Activated CD8-positive, alpha-beta memory T cell treated with anti-CD3 and anti-CD28 coated beads, Interleukin-2, amount 10 ng/mL, durations not matched to agents 7 days and 5 days (primary cell): Measurements from ENCODE around the gene MOB3C. TPM values are rescaled to one million over a fixed set of nuclear protein-coding genes. Genes with fewer than 3 reads are reported as not detected.
"Not testable (repeated sequence)": the region's sequence is repeated elsewhere in the genome, so short reads cannot be mapped to it uniquely, and the experiment has no call there.

ENCODE experiments used
- ATAC-seq: fragments of 150-1000 bp; cut with Tn5 transposase; one replicate; pipeline ENCODE4 v1.10.0; 2021; ENCODE audit warnings: moderate library complexity
- CTCF ChIA-PET: fragments of 350-600 bp; sonication (Branson Sonifier 250); formaldehyde crosslinking; loops from one replicate; lab custom pipeline; 2021; ENCODE audit warnings: antibody characterized with exemption; lab: Charles Lee
- DNase-seq: peaks from one replicate; pipeline ENCODE4 v3.0.0-alpha.2; 2020
- H3K27ac Mint-ChIP-seq: one replicate; pipeline ENCODE4 v1.8.0; 2021; ENCODE audit warnings: mild to moderate bottlenecking, mixed read lengths
- H3K27me3 Mint-ChIP-seq: one replicate; pipeline ENCODE4 v1.8.0; 2021; ENCODE audit warnings: mixed read lengths
- H3K36me3 Mint-ChIP-seq: one replicate; pipeline ENCODE4 v1.8.0; 2021; ENCODE audit warnings: mild to moderate bottlenecking, mixed read lengths
- H3K4me1 Mint-ChIP-seq: one replicate; pipeline ENCODE4 v1.8.0; 2021; ENCODE audit warnings: mixed read lengths
- H3K4me3 Mint-ChIP-seq: one replicate; pipeline ENCODE4 v1.8.0; 2021; ENCODE audit warnings: mild to moderate bottlenecking, moderate library complexity, mixed read lengths
- H3K9me3 Mint-ChIP-seq: one replicate; pipeline ENCODE4 v1.8.0; 2022; ENCODE audit warnings: low read depth, mixed read lengths
- total RNA-seq, 2 experiments: library from RNA; stranded (reverse); gene quantifications; one replicate each; pipeline ENCODE4 v1.2.3, GENCODE V29; 2021

The MOB3C gene
- total RNA-seq, 2 experiments from 2014 or later: 18.3 to 20.7 TPM

- H3K36me3 Mint-ChIP-seq: peaks cover 77% of the 10 kb centered on the region
- H3K27ac Mint-ChIP-seq, DNase-seq, H3K4me3 Mint-ChIP-seq, H3K4me1 Mint-ChIP-seq, H3K27me3 Mint-ChIP-seq, ATAC-seq: not testable (repeated sequence)
- CTCF ChIA-PET: interaction anchor here (0.7 kb wide), 1 partner anchor 205 kb away, joined by 3 read pairs; no protein-coding TSS in a partner anchor
- H3K9me3 Mint-ChIP-seq: peaks cover 11% of the 10 kb centered on the region
Observed at GRCh38 chr1:46651152-46651551, 34.5 kb upstream of the MOB3C start.

DNA sequence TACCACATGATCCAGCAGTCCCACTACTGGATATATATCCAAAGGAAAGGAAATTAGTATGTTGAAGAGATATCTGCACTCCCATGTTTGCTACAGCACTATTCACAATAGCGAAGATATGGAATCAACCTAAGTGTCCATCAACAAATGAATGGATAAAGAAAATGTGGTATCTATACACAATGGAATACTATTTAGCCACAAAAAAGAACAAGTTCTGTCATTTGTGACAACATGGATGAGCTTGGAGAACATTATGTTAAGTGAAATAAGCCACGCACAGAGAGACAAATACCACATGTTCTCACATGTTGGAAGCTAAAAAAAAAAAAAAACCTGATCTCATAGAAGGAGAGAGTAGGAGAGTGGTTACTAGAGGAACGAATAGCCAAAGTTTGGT, 33.9 kb upstream of the MOB3C start:
- Mint-ChIP-seq H3K4me1 (peaks cover 7% of the 10 kb centered on the region), H3K27ac (no peak overlapping the region), H3K27me3 (no peaks in the 10 kb centered on the region), H3K9me3 (peaks cover 11% of the 10 kb centered on the region), H3K36me3 (peaks cover 71% of the 10 kb centered on the region), H3K4me3 (no peak overlapping the region)
- CTCF ChIA-PET: interaction anchor here (0.7 to 1.6 kb wide), 2 partner anchors 75 to 204 kb away, joined by 3 to 5 read pairs; no protein-coding TSS in a partner anchor
- DNase-seq (no peak), ATAC-seq (no peak)

- H3K27me3 Mint-ChIP-seq: no peaks in the 10 kb centered on the region
- DNase-seq (no peak), ATAC-seq (no peak)
- H3K4me3 Mint-ChIP-seq: no peak overlapping the region
- H3K9me3 Mint-ChIP-seq: peaks cover 8% of the 10 kb centered on the region
- H3K4me1 Mint-ChIP-seq: peaks cover 7% of the 10 kb centered on the region
- H3K36me3 Mint-ChIP-seq: peaks cover 63% of the 10 kb centered on the region
- H3K27ac Mint-ChIP-seq: no peak overlapping the region
- CTCF ChIA-PET: interaction anchor here (1.6 kb wide), 1 partner anchor 76 kb away, joined by 5 read pairs; no protein-coding TSS in a partner anchor
Observed at GRCh38 chr1:46649764-46650163, 33.2 kb upstream of the MOB3C start.

DNA sequence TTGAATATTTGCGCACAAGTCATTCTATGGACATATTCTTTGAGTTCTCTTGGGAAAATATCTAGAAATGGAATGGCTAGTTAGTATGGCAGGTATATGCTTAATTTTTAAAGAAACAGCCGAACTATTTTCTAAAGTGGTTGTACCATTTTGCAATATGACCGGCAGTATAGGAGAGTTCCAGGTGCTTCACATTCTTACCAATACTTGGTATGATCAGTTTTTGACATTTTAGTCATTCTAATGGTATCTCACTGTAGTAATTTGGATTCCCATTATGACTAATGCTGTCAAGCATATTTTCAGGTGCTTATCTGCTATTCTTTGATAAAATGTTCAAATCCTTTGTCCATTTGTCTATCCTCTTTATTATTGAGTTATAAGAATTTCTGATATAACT, 31.0 kb upstream of the MOB3C start:
- H3K27ac Mint-ChIP-seq: no peak overlapping the region
- H3K4me3 Mint-ChIP-seq: no peak overlapping the region
- H3K9me3 Mint-ChIP-seq: peaks cover 7% of the 10 kb centered on the region
- DNase-seq (no peak), ATAC-seq (no peak)
- peaks cover under 1% of the 10 kb centered on the region for H3K4me1 Mint-ChIP-seq
- peaks cover 49% of the 10 kb centered on the region for H3K36me3 Mint-ChIP-seq
- CTCF ChIA-PET: interaction anchor here (1.2 to 1.9 kb wide), 3 partner anchors 10 to 66 kb away, joined by 3 to 4 read pairs (median 4); no protein-coding TSS in a partner anchor
- no peaks in the 10 kb centered on the region for H3K27me3 Mint-ChIP-seq

DNA sequence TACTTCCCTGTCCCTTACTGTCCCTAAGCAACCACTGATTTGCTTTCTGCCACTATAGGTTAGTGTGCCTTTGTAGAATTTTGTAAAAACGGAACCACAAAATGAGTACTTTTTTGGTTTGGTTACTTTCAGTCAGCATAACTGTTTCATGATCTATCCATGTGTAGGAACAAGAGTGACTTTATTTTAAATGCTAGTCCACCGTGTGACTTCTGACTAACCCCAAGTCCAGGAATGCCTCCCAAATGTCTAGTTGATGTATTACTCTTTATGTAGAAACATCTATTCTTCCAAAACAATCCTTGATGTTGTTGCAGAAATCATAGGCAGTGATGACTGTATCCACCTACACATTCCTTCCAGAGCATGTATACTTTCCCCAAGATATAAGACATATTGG, 30.2 kb upstream of the MOB3C start:
- DNase-seq (no peak), ATAC-seq (no peak)
- no peaks in the 10 kb centered on the region for H3K27me3 Mint-ChIP-seq
- H3K27ac Mint-ChIP-seq: no peak overlapping the region
- peaks cover 7% of the 10 kb centered on the region for H3K9me3 Mint-ChIP-seq
- H3K4me1 Mint-ChIP-seq: no peaks in the 10 kb centered on the region
- CTCF ChIA-PET: interaction anchor here (1.9 kb wide), 1 partner anchor 11 kb away, joined by 4 read pairs; no protein-coding TSS in a partner anchor
- H3K36me3 Mint-ChIP-seq: peaks cover 44% of the 10 kb centered on the region
- H3K4me3 Mint-ChIP-seq: no peak overlapping the region

GRCh38 chr1:46646331-46646730, 29.7 kb upstream of the MOB3C start:
- no peak for DNase-seq
- no peak for ATAC-seq
- no peak overlapping the region for H3K27ac Mint-ChIP-seq
- H3K27me3 Mint-ChIP-seq: no peaks in the 10 kb centered on the region
- CTCF ChIA-PET: interaction anchor here (1.9 kb wide), 1 partner anchor 11 kb away, joined by 4 read pairs; no protein-coding TSS in a partner anchor
- no peak overlapping the region for H3K4me3 Mint-ChIP-seq
- H3K4me1 Mint-ChIP-seq: no peaks in the 10 kb centered on the region
- H3K9me3 Mint-ChIP-seq: peaks cover 7% of the 10 kb centered on the region
- peaks cover 47% of the 10 kb centered on the region for H3K36me3 Mint-ChIP-seq

DNA sequence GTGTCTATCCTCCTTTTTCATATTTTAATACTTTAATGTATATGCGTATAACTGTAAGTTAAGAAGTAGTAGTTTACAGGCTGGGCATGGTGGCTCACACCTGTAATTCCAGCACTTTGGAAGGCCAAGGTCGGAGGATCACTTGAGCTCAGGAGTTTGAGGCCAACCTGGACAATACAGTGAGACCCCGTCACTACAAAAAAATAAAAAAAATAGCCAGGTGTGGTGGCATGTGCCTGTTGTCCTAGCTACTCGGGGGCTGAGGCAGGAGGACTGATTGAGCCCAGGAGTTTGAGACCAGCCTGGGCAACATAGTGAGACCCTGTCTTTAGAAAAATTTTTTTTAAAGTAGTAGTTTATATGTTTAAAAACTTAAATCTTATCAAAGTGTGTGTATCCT, 29.2 kb upstream of the MOB3C start:
- Mint-ChIP-seq H3K27me3 (no peaks in the 10 kb centered on the region), H3K36me3 (peaks cover 46% of the 10 kb centered on the region), H3K27ac (no peak overlapping the region), H3K9me3 (peaks cover 7% of the 10 kb centered on the region), H3K4me3 (no peak overlapping the region), H3K4me1 (no peaks in the 10 kb centered on the region)
- ATAC-seq (no peak), DNase-seq (no peak)
- CTCF ChIA-PET: no interaction called here

DNA sequence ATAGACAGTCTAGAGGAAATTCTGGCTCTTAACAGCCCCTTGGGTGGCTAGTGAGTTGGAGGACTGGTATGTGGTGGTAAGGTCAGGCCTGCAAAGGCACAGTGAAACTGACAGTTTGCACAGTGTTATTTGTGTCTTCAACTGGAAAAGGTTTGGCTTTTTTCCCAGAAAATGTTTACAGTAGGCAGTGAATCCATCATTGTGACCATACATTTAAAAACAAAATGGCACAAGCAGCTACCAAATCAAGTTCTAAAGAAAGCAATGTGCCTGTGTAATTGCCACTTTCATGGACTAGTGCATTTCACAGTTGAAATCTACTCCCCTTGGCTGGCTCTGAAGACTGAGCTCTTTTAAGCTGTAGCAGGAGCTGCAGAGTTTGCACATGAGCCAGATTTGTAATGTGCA, 26.8 kb upstream of the MOB3C start:
- Mint-ChIP-seq H3K4me3 (no peak overlapping the region), H3K27me3 (no peaks in the 10 kb centered on the region), H3K27ac (no peak overlapping the region), H3K4me1 (no peaks in the 10 kb centered on the region), H3K36me3 (peaks cover 28% of the 10 kb centered on the region), H3K9me3 (peaks cover 2% of the 10 kb centered on the region)
- no peak for ATAC-seq
- CTCF ChIA-PET: interaction anchor here (1.1 to 1.6 kb wide), 2 partner anchors 10 to 82 kb away, joined by 3 to 4 read pairs; no protein-coding TSS in a partner anchor
- no peak for DNase-seq

DNA sequence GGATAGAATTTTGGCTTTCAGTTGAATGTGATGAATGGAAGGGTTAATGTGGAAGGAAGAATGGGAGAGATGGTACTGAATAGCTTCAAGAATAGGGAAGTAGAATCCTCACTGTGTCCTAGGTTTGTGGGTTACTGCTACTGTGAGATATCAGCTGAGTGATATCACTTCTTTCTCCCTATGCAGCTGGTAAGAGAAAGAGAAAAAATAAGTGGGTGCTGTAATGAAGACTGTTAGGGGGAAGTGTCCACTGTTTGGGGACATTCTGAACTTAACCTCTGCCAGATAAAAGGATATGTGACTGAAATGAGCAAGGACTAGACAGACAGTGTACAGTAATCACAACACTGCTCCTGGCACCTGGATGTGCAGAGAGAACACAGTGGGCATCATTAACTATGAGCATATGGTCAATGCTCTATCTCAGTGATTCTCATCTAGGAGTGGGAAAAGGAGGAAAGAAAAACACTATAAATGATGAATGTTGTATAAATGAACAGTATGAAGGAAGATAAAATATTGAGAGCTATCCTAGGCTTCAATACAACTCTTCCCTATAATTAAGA, 25.6 kb upstream of the MOB3C start:
- peaks cover 2% of the 10 kb centered on the region for H3K9me3 Mint-ChIP-seq
- CTCF ChIA-PET: interaction anchor here (1.1 kb wide), 1 partner anchor 94 kb away, joined by 3 read pairs; no protein-coding TSS in a partner anchor
- DNase-seq (no peak), ATAC-seq (no peak)
- H3K27me3 Mint-ChIP-seq: no peaks in the 10 kb centered on the region
- H3K36me3 Mint-ChIP-seq: peaks cover 19% of the 10 kb centered on the region
- no peak overlapping the region for H3K4me3 Mint-ChIP-seq
- H3K4me1 Mint-ChIP-seq: no peaks in the 10 kb centered on the region
- no peak overlapping the region for H3K27ac Mint-ChIP-seq

DNA sequence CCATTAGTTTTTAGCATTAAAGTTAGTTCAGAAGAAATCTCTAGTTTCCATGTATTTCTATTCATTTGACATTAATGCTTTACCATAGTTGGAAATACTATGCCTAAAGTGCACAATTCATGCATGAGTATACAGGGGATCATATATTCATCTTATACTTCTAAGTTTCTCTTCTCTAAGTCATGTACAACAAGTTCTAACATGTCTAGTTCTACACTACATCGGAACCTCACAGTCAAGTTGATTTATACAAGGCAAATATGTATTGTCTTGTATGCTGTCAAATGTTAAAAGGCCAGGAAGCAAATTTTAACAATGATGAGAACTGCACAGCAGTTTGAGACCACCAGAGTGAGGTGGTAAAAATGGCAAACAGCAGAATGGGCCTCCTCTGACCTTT, 22.9 kb upstream of the MOB3C start:
- Mint-ChIP-seq H3K27me3 (no peaks in the 10 kb centered on the region), H3K27ac (no peak overlapping the region), H3K4me1 (no peaks in the 10 kb centered on the region), H3K36me3 (peaks cover 19% of the 10 kb centered on the region), H3K9me3 (no peaks in the 10 kb centered on the region), H3K4me3 (no peak overlapping the region)
- ATAC-seq (no peak), DNase-seq (no peak)
- CTCF ChIA-PET: no interaction called here

DNA sequence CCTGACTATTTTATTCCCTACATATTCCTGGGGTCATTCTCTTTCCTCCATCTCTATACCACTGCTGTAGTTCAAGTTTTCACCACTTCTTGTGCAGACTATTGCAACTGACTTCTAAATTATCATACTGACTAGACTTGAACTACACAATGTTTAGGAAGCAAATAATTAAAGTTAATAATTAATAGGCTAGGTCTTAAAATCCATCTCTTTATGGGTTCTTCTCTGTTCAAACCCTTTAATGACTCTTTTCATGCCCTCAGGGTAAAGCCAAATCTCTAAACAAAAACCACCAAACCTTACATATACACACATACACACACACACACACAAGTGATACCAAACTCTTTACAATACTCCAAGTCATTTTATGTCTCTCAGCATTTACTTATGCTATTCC, 22.3 kb upstream of the MOB3C start:
- no peak overlapping the region for H3K27ac Mint-ChIP-seq
- H3K4me1 Mint-ChIP-seq: no peaks in the 10 kb centered on the region
- DNase-seq: no peak
- no peak overlapping the region for H3K4me3 Mint-ChIP-seq
- CTCF ChIA-PET: no interaction called here
- no peaks in the 10 kb centered on the region for H3K9me3 Mint-ChIP-seq
- H3K36me3 Mint-ChIP-seq: peaks cover 19% of the 10 kb centered on the region
- no peaks in the 10 kb centered on the region for H3K27me3 Mint-ChIP-seq
- no peak for ATAC-seq

DNA sequence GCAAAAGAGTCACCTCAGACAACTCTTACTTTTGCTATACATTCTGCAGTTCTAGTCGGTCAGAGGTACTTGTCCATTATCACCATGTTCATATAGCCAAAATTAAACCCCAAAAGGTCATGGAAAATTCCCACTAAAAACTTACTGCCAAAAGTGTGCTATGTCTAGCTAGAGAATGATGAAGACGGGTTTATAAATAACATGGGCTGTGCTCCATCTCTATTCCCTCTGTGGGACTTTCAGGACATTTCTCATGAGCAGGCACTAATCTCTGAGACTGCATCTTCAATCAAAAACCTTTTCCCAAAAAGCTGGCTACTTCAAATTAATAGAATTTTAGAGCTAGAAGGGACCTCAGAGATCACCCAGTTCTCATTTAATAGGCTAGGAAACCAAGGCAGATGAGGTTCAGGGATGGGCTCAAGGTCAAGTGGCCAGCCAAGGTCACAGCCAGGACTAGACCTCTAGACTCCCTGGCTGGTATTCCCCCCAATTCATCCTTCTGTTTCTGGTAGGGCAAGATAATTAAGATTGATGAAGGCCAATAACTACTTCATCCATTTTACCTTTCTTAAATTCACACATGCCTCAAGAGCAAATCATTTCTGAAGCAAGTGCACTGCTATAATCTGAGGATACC, 21.0 kb upstream of the MOB3C start:
- ATAC-seq (no peak), DNase-seq (no peak)
- CTCF ChIA-PET: interaction anchor here (1.4 kb wide), 1 partner anchor 12 kb away, joined by 3 read pairs; no protein-coding TSS in a partner anchor
- Mint-ChIP-seq H3K4me3 (no peak overlapping the region), H3K36me3 (peaks cover 16% of the 10 kb centered on the region), H3K27me3 (no peaks in the 10 kb centered on the region), H3K27ac (no peak overlapping the region), H3K9me3 (no peaks in the 10 kb centered on the region), H3K4me1 (no peaks in the 10 kb centered on the region)

DNA sequence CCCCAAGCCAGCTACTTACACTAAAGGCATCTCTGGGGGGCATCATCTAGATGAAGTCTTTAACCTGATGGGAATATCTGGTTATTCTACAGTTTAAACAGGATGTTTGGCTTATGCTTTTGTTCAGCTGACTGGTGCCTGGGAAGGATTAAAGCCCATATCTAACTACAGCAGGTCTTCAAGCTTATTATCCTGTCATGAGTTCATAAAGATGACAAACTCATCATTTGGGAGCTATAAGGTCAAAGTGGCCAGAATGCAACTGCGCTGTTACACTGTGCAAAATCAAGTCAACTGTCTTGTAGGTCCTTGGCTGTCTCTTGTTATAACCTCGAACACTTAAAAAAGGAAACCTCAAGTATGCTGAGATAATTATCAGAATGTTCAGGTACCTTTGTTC, 18.6 kb upstream of the MOB3C start:
- H3K9me3 Mint-ChIP-seq: no peaks in the 10 kb centered on the region
- CTCF ChIA-PET: no interaction called here
- H3K4me1 Mint-ChIP-seq: no peaks in the 10 kb centered on the region
- no peak overlapping the region for H3K27ac Mint-ChIP-seq
- DNase-seq (no peak), ATAC-seq (no peak)
- H3K4me3 Mint-ChIP-seq: no peak overlapping the region
- H3K36me3 Mint-ChIP-seq: peaks cover 10% of the 10 kb centered on the region
- H3K27me3 Mint-ChIP-seq: no peaks in the 10 kb centered on the region

- CTCF ChIA-PET: interaction anchor here (1.6 kb wide), 1 partner anchor 8 kb away, joined by 4 read pairs; no protein-coding TSS in a partner anchor
- H3K27ac Mint-ChIP-seq: no peak overlapping the region
- no peaks in the 10 kb centered on the region for H3K4me1 Mint-ChIP-seq
- DNase-seq: no peak
- H3K36me3 Mint-ChIP-seq: peaks cover 8% of the 10 kb centered on the region
- no peak for ATAC-seq
- no peak overlapping the region for H3K4me3 Mint-ChIP-seq
- H3K9me3 Mint-ChIP-seq: no peaks in the 10 kb centered on the region
- no peaks in the 10 kb centered on the region for H3K27me3 Mint-ChIP-seq
Observed at GRCh38 chr1:46630719-46631118, 14.1 kb upstream of the MOB3C start.
